ENCODE measurements around the gene SLC6A19. TPM values are rescaled to one million over a fixed set of nuclear protein-coding genes. Genes with fewer than 3 reads are reported as not detected.

Gene SLC6A19
- total RNA-seq, 1 experiment from 2014 or later, result not detected

- DNase-seq (ENCODE audit: low read depth), result no peak
Measured at GRCh38 chr5:1165864-1166263, 35.5 kb upstream of the SLC6A19 start.

- no peak for DNase-seq (ENCODE audit: low read depth)
Measured at GRCh38 chr5:1166370-1166769, 35.0 kb upstream of the SLC6A19 start.

DNA sequence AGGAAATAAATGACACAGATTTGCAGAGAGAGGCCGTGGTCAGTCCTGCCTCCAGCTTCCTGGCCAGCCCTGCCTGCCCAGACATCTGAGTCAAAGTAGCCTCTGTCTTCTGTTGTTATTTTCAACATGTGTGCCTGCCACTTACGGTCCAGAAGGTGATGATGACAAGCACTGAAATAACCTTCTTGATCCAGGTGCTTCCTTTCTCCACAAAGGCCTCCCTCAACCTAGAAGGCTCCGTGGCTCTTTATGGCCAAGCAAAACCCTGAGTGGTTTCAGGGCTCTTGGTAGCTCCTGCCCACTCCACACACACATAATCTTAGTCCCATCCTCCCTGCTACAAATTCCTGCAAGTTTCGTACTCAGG is 34.1 kb upstream of the SLC6A19 start:
- no peak for DNase-seq (ENCODE audit: low read depth)

DNA sequence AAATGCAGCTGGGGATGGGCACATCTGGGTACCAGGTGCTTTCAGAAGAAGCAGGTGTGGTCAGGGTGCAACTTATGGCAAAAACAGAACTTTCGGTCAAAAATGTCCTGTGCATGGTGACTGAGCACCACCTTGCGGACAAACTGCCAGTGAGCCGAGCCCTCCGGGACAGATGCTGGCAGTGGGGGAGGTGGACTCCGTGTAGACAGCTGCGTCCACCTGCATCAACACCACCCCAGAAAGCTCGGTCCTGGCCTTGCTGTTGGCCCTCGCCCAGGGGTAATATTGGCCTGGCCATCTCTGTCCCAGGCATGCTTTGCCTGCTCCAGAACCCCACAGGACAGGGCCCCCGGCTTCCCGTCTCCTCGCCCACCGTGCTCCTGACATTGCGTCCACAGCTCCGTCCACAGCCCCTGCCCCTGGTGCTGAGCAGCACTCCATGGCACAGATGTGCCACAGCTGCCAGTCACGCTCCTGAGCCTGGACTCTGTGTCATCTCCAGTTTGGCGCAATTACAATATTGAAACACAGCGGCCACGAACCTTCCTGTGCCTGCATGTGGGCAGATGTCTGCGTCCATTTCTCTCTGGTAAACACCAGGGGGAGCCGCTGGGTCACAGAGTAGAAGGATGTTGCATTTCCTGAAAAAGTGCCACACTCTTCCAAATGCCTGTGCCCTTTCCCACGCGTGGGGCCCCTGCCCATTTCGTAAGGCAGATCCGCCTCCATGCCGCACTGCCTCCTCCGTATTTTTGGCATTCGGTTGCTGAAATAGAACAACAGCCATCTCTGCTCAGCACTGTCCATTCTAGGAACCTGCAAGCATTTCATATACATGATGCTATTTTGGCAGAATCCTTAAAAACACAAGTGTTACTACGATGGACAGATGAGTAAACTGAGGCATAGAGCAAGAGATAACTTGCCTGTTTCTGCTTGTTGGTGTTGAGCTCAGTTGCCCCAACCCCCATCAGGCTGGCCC is 33.4 kb upstream of the SLC6A19 start:
- DNase-seq (ENCODE audit: low read depth), result peak; percentile 54

DNA sequence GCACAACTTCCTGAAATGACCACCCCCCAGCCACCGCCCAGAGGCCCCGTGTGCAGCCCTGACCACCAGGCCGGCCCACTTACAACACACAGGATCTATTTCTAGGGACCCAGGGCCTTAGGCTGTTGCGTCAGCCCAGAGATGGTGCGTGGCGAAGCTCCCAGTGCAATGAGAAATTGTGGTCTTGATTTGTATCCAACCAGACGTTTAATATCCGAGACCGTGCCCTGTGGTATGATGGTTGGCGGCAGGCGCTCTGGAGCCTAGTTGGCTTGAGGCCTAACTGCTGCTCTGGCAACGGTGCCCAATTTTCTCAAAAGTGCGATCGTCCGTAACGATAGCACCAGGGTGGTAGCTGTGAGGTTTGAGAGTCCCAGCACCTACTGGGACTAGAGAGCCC is 32.6 kb upstream of the SLC6A19 start:
- DNase-seq (ENCODE audit: low read depth), result no peak

DNA sequence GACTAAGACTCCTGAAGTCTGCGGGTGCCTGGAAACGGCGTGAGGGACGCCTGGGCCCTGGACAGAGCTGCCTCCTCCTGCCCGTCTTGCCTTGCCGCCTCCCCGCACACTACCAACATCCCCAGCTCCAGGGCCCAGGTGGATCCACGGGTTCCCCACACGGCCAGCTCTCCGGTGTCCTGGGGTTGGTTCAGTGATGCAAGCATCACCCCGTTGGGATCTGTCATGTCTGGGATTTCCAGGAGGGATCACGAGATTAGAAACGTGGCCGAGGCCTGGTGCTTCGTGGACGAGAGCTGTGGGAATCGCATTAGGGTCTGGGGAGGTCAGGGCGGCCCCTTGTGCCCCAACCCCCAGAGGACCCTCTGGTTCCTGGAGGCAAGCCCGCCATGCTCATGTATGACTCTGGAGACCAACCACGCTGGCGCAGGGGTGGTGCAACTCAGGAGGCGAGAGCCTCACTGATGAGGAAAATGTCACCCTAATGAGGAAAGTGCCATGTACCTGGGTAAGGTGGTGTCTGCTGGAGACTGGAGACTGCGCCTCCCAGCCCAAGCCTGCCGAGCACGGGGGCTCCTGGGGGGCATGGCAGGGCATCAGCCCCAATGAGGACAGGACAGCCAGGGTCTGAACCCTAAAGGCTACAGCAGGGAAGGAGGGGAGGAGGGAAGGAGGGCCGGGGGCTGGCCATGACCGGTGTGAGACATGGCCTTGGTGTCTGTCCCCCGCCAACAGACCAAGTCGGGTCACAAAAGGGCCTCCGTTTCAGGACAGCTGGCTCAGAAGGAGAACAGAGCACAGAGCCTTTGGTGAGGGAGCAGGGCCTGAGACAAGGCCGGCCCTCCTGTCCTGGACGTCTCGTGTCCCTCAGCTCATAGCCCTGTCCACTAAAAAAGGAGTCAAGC is 31.9 kb upstream of the SLC6A19 start:
- no peak for DNase-seq (ENCODE audit: low read depth)

GRCh38 chr5:1171340-1171941 is 30.0 kb upstream of the SLC6A19 start:
- no peak for DNase-seq (ENCODE audit: low read depth)

- DNase-seq (ENCODE audit: low read depth), result no peak
Measured at GRCh38 chr5:1172007-1172581, 29.3 kb upstream of the SLC6A19 start.

- no peak for DNase-seq (ENCODE audit: low read depth)
Measured at GRCh38 chr5:1172670-1173404, 28.6 kb upstream of the SLC6A19 start.

DNA sequence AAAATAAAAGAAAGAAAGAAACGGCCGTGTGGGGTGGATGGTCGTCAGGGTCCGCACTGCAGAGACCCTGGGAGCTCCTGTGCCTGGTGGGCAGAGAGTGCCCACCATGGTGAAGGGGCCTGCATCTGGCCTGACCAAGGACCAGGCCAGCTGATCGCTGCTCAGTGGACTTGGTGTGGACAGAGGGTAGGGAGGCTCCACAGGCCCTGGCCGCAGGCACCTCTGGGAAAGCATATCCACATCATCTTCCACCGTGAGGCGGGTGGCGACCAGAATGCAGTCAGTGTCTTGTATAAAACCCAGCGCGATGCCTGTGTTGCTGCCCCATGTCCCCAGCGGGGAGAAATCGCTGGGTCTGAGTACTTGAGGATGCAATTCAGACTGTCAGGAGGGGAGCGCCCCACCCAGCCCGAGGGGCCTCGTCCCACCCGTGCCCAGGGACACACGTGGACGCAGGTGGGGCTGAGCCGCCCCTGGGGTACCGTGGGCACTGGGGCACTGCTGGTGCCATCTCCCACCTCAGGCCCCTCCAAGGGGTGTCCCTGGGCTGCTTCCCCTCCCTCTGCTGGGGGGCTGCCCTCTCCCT is 27.8 kb upstream of the SLC6A19 start:
- DNase-seq (ENCODE audit: low read depth), result no peak

DNA sequence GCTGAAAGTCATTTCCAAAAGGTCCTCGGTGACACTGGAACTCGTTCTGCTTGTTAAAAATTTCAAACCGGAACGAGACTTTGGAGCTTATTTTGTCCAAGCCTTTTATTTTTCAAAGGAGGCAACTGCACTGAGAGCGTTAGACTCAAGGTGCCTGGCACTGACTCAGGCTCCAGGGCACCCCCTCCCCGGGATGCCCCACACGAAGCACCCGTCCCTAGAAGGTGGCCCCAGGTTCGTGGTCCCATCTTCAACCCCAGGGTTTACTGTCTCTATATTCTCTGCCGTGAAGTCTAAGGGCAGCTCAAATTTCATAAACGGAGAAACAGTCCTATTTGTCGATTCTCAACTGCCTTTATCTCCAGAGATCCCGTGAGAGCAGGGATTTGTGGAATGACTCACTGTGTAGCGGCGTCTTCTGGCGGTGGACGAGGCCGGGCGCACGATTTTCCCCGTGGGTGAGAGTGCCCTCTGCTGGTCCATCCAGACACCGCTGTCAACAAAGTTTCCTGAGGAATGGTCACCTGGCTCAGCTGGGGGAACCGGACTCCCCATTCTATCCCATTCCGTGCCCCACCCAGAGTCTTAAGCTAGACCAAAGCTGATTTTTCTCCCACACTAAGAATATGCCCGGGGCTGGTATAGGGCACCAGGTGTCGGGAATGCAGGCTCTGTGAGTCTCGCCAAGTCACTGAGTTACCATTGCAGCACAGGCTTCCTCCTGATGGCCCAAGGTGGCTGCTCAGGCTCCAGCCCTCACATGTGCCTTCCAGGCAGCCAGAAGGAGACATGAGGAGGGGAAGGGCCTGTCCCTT is 27.1 kb upstream of the SLC6A19 start:
- peak; percentile 72 for DNase-seq (ENCODE audit: low read depth)

DNA sequence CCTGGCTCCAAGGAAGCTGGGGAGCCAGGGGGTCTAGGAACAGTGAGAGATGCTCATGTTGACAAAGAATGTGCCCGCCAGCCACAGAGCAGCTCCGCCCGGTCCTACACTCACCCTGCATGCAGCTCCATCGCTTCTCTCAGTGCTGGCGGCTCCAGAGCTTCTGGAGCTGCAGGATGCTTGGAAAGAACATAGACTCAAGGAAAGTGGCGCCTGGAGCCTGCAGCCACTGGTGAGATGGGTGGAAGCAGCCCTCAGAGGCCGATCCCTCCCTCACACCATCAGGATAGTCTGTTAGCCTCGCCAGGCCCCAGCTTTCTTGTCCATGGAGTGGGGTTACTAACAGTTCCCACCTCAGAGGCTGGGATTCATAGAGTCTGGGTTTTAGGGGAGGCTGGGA is 26.4 kb upstream of the SLC6A19 start:
- no peak for DNase-seq (ENCODE audit: low read depth)

GRCh38 chr5:1175801-1176472 is 25.5 kb upstream of the SLC6A19 start:
- DNase-seq (ENCODE audit: low read depth), result no peak

GRCh38 chr5:1176473-1177391 is 24.7 kb upstream of the SLC6A19 start:
- DNase-seq (ENCODE audit: low read depth), result no peak

- no peak for DNase-seq (ENCODE audit: low read depth)
Measured at GRCh38 chr5:1177826-1178528, 23.4 kb upstream of the SLC6A19 start.

- no peak for DNase-seq (ENCODE audit: low read depth)
Measured at GRCh38 chr5:1178529-1179382, 22.6 kb upstream of the SLC6A19 start.

DNA sequence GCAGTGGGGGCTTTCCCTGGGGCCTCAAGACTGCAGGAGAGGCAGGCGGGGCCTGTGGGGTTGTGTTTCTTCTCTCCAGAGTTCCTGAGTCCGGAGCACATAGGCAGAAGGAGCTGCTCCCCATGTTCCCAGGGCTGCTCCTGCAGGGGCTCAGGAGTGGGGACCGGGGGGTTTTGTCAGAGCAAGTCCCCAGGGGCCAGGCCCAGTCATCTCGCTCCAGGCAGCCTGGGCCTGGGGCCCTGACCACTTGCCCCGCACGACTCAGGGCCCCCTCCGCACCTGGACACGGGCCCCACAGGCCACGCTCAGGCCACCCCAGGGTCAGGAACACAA is 22.0 kb upstream of the SLC6A19 start:
- no peak for DNase-seq (ENCODE audit: low read depth)
